SU-DHL-6 (cell line): ENCODE results near the gene TMEM69.
"Not testable (repeated sequence)": the region's sequence is repeated elsewhere in the genome, so short reads cannot be mapped to it uniquely, and the experiment has no call there.

Source experiments
- H2AFZ ChIP-seq: fragments of 200-600 bp; sonication (generic); 2 replicates; pipeline ENCODE4 v1.6.1; 2014; ENCODE audit warnings: low read depth, mild to moderate bottlenecking, moderate library complexity, mixed read lengths, antibody characterized with exemption, low read length; ENCODE audit not compliant: severe bottlenecking
- H3F3A ChIP-seq: fragments of 200-600 bp; shearing (Covaris generic); 2 replicates; pipeline ENCODE4 v1.6.0; 2016; ENCODE audit warnings: antibody characterized with exemption, mild to moderate bottlenecking; ENCODE audit not compliant: insufficient read depth
- H3K27ac ChIP-seq: fragments of 200-600 bp; sonication (generic); 2 replicates; pipeline ENCODE4 v1.5.1; 2016; ENCODE audit warnings: low read depth, mild to moderate bottlenecking, low read length, moderate library complexity, mixed read lengths
- H3K27me3 ChIP-seq: fragments of 200-600 bp; sonication (generic), shearing (Covaris generic); 2 replicates; pipeline ENCODE4 v1.6.0; 2014; ENCODE audit warnings: mild to moderate bottlenecking, low read length
- H3K36me3 ChIP-seq: fragments of 200-600 bp; sonication (generic); 2 replicates; pipeline ENCODE4 v1.6.1; 2014; ENCODE audit warnings: mild to moderate bottlenecking, low read length, mixed read lengths
- H3K4me2 ChIP-seq: fragments of 300-600, 200-600 bp; shearing (Covaris generic), sonication (generic); 2 replicates; pipeline ENCODE4 v1.6.0; 2014; ENCODE audit warnings: low read length, low read depth, mild to moderate bottlenecking; ENCODE audit not compliant: poor library complexity, severe bottlenecking
- H3K4me3 ChIP-seq: fragments of 200-600 bp; sonication (generic); 2 replicates; pipeline ENCODE4 v1.5.1; 2014; ENCODE audit warnings: antibody characterized with exemption, low read length, mild to moderate bottlenecking, mixed read lengths; ENCODE audit not compliant: insufficient read depth, poor library complexity, severe bottlenecking
- H3K79me2 ChIP-seq: fragments of 200-600 bp; sonication (generic); 2 replicates; pipeline ENCODE4 v1.6.1; 2014; ENCODE audit warnings: mild to moderate bottlenecking, low read length, moderate library complexity; ENCODE audit not compliant: insufficient read depth
- H3K9ac ChIP-seq: fragments of 200-600 bp; sonication (generic); 2 replicates; pipeline ENCODE4 v1.7.0; 2014; ENCODE audit warnings: mild to moderate bottlenecking, low read length
- H3K9me2 ChIP-seq: fragments of 200-600 bp; sonication (generic); replicated peaks from 2 replicates; pipeline ENCODE4 v1.6.1; 2014; ENCODE audit warnings: low read length; ENCODE audit not compliant: insufficient read depth
- H3K9me3 ChIP-seq: fragments of 200-600 bp; sonication (generic); 2 replicates; pipeline ENCODE4 v1.6.1; 2014; ENCODE audit warnings: low read length, mixed read lengths; ENCODE audit not compliant: insufficient read depth
- H4K20me1 ChIP-seq: fragments of 200-600 bp; sonication (generic); 2 replicates; pipeline ENCODE4 v1.6.1; 2014; ENCODE audit warnings: low read depth, mild to moderate bottlenecking, antibody characterized with exemption, low read length, moderate library complexity, mixed read lengths
- CTCF ChIP-seq: fragments of 200-600 bp; sonication (generic); IDR thresholded peaks from one replicate; pipeline ENCODE4 v1.5.1; 2017; ENCODE audit warnings: antibody characterized with exemption, mild to moderate bottlenecking, low read length, moderate library complexity; ENCODE audit not compliant: insufficient read depth, poor library complexity, severe bottlenecking
- EZH2phosphoT487 ChIP-seq: fragments of 200-600 bp; sonication (generic), shearing (Covaris generic); conservative IDR thresholded peaks from 2 replicates; pipeline ENCODE4 v1.6.1; 2018; ENCODE audit warnings: mild to moderate bottlenecking, antibody characterized with exemption, low read length, moderate library complexity, mixed read lengths

Gene TMEM69

GRCh38 chr1:45716700-45717099 lies 28.7 kb downstream of the TMEM69 start:
- H3K36me3 ChIP-seq: no peaks in the 10 kb centered on the region; the same call in 1 of the 2 replicates
- H3K4me3 ChIP-seq: no peak overlapping the region
- no peak overlapping the region for H3K9ac ChIP-seq
- TF ChIP-seq EZH2phosphoT487 (no peak), CTCF (no peak)
- no peaks in the 10 kb centered on the region for H3K9me2 ChIP-seq
- H3K79me2 ChIP-seq: no peaks in the 10 kb centered on the region
- H4K20me1 ChIP-seq: no peaks in the 10 kb centered on the region
- H3F3A ChIP-seq: no peaks in the 10 kb centered on the region; the same call in 1 of the 2 replicates
- no peaks in the 10 kb centered on the region for H3K27me3 ChIP-seq
- no peak overlapping the region for H3K4me2 ChIP-seq
- H2AFZ ChIP-seq: no peak overlapping the region
- no peaks in the 10 kb centered on the region for H3K9me3 ChIP-seq
- H3K27ac ChIP-seq: no peak overlapping the region

DNA sequence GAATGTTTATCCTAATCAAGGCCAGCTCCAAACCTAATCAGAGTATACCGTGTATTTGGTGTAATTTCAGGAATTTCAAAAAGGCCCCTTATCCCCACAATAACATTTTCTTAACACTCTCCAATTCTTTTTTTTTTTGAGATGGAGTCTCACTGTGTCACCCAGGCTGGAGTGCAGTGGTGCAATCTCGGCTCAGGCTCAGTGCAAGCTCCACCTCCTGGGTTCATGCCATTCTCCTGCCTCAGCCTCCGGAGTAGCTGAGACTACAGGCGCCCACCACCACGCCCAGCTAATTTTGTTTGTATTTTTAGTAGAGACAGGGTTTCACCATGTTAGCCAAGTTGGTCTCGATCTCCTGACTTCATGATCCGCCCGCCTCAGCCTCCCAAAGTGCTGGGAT lies 29.4 kb downstream of the TMEM69 start:
- not testable (repeated sequence) for H3K9me3 ChIP-seq, H3K9ac ChIP-seq, H3K36me3 ChIP-seq, H3K27me3 ChIP-seq, H2AFZ ChIP-seq, H3K79me2 ChIP-seq, H3K4me3 ChIP-seq, H3F3A ChIP-seq, H3K27ac ChIP-seq, H3K9me2 ChIP-seq, H4K20me1 ChIP-seq, H3K4me2 ChIP-seq

DNA sequence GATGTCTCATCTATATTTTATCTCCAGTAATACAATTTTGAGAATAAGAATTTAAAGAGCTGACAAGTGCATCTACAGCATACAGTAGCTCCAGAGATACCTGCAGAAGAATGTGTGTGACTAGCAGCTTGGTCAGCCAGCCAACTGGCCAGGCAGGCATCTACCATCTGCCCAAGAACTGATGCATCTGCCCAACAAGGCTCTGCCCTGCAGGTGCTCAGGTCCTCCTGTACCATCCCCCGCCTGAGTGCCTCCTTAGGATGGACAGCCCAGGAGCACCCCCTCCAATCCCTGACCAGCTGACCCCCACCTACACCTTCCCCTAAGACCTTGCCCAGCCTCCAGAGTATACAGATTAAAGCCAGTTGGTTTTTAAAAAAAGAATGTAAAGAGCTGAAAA lies 30.3 kb downstream of the TMEM69 start:
- no peaks in the 10 kb centered on the region for H3K79me2 ChIP-seq
- H3K9me3 ChIP-seq: no peaks in the 10 kb centered on the region
- no peak overlapping the region for H3K4me2 ChIP-seq
- H3K9ac ChIP-seq: no peak overlapping the region
- no peaks in the 10 kb centered on the region for H3K9me2 ChIP-seq
- TF ChIP-seq CTCF: no peak
- no peak for TF ChIP-seq EZH2phosphoT487
- H3K27ac ChIP-seq: no peak overlapping the region
- H3F3A ChIP-seq: peaks cover 8% of the 10 kb centered on the region; the same call in 1 of the 2 replicates
- no peaks in the 10 kb centered on the region for H3K27me3 ChIP-seq
- H3K36me3 ChIP-seq: no peaks in the 10 kb centered on the region; the same call in 1 of the 2 replicates
- H3K4me3 ChIP-seq: no peak overlapping the region
- no peaks in the 10 kb centered on the region for H4K20me1 ChIP-seq
- no peak overlapping the region for H2AFZ ChIP-seq

GRCh38 chr1:45721207-45721606 lies 33.2 kb downstream of the TMEM69 start:
- no peaks in the 10 kb centered on the region for H3K27me3 ChIP-seq
- H3K4me2 ChIP-seq: no peak overlapping the region
- no peak for TF ChIP-seq EZH2phosphoT487
- TF ChIP-seq CTCF: no peak
- no peaks in the 10 kb centered on the region for H3K9me2 ChIP-seq
- no peaks in the 10 kb centered on the region for H3K79me2 ChIP-seq
- no peak overlapping the region for H3K27ac ChIP-seq
- H3K9me3 ChIP-seq: no peaks in the 10 kb centered on the region
- no peaks in the 10 kb centered on the region for H4K20me1 ChIP-seq
- no peaks in the 10 kb centered on the region; the same call in 1 of the 2 replicates for H3K36me3 ChIP-seq
- no peak overlapping the region for H2AFZ ChIP-seq
- H3K4me3 ChIP-seq: no peak overlapping the region
- H3K9ac ChIP-seq: no peak overlapping the region
- H3F3A ChIP-seq: peaks cover 11% of the 10 kb centered on the region; the same call in 1 of the 2 replicates
